GM23338 (cell line): Measurements from ENCODE around the gene KIF24.

Experiments
- CREB1 ChIP-seq: fragments of 250-450 bp; sonication (Bioruptor Pico); IDR thresholded peaks from 2 replicates; pipeline ENCODE4 v1.5.0; 2020; ENCODE audit warnings: low read depth, mild to moderate bottlenecking, moderate library complexity
- CTCF ChIP-seq, 2 experiments: fragments of 200-600 bp in 1 of 2; sonication (generic) in 1 of 2; conservative IDR thresholded peaks; 2 replicates each; pipeline versions ENCODE4 v1.5.1 to v1.6.1; 2016 to 2017; ENCODE audit warnings: antibody characterized with exemption in 2 of 2, low read depth in 2 of 2, mild to moderate bottlenecking in 2 of 2, moderate library complexity in 1 of 2
- EZH2 ChIP-seq: fragments of 200-600 bp; sonication (generic); IDR thresholded peaks from one replicate; pipeline ENCODE4 v1.8.0; 2017; ENCODE audit warnings: antibody characterized with exemption, mild to moderate bottlenecking, low read depth; ENCODE audit not compliant: unreplicated experiment
- EZH2phosphoT487 ChIP-seq: fragments of 200-600 bp; sonication (generic); IDR thresholded peaks from one replicate; pipeline ENCODE4 v1.8.1; 2018; ENCODE audit warnings: antibody characterized with exemption; ENCODE audit not compliant: unreplicated experiment
- POLR2AphosphoS5 ChIP-seq: IDR thresholded peaks from 2 replicates; pipeline ENCODE4 v1.6.1; 2016; ENCODE audit warnings: antibody characterized with exemption, low read depth
- REST ChIP-seq: IDR thresholded peaks from one replicate; pipeline ENCODE4 v1.6.1; 2018; ENCODE audit warnings: antibody characterized with exemption; ENCODE audit not compliant: unreplicated experiment
- STAT1 ChIP-seq: IDR thresholded peaks from one replicate; pipeline ENCODE4 v1.6.1; 2016; ENCODE audit warnings: antibody characterized with exemption; ENCODE audit not compliant: unreplicated experiment
- ZNF114 ChIP-seq: fragments of 250-450 bp; sonication (Bioruptor Pico); IDR thresholded peaks from 2 replicates; pipeline ENCODE4 v1.5.0; 2020; ENCODE audit warnings: mild to moderate bottlenecking, moderate library complexity

- TF ChIP-seq CTCF (conservative IDR thresholded peaks at IDR 0.05; ENCODE audit: low read depth in 2 of 2) (peak in 1 of 2 experiments; percentile 36; a peak in 2 of 4 replicates), STAT1 (no peak), EZH2phosphoT487 (no peak), ZNF114 (CRISPR knock-in tag) (no peak), EZH2 (no peak), POLR2AphosphoS5 (no peak), REST (no peak), CREB1 (CRISPR knock-in tag) (no peak)
Observed at GRCh38 chr9:34318163-34318790, 10.8 kb downstream of the KIF24 start.
